HL-60/S4 treated with retinoic acid at 250 ng/mL for 4 days and 3 days (cell line): ENCODE measurements around the gene LHFPL6.

Source experiments
- in situ Hi-C: fragments of 300-500 bp; cut with MboI; formaldehyde crosslinking; loops from 2 replicates; pipeline ENCODE4 v1.7.0; 2022; ENCODE audit warnings: low sequenced_read_pairs

LHFPL6 gene

GRCh38 chr13:39521701-39522100 lies 81.3 kb downstream of the LHFPL6 start:
- in situ Hi-C loops = no loop called here

DNA sequence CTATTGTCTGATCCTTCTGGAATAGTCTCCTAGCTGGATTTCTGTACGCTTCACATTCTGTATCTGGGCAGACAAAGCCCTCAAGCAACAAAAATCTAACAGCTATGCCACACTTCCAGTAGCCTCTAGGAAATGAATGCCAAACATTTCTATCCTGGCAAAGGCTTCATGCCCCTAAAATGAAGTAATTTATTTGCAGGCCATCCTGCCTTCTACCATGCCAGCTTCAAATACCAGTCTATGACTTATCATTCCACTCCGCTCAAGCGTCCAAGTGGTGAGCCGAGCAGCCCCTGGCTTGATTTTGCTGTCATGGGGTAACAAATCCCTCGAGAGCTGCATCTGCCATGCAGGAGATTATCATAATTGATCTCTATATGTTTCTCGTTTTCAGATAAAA lies 86.9 kb downstream of the LHFPL6 start:
- in situ Hi-C loops = no loop called here

DNA sequence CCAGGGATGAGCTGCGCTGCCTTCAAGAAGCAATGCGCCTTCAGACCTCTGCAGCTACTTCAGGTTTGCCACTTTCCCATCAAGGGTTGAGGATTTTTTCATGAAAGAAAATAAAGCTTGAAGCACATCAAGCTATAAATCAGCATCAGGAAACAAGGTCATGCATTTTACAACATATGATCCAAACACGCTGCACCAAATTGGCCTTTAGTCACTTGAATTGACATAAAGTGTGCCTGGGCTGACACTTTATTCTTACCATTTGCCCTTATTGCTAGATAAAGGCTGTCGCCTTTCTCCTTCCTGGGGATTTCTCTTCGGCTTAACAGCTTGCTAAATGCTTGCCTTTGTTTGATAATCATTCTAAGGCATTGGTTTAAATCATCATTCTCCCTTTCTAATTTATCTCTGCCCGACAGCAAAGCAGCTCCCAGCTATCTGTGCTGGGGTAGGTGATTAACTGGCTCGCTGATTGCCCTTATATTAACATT lies 87.7 kb downstream of the LHFPL6 start:
- in situ Hi-C loops = no loop called here

- in situ Hi-C loops = no loop called here
Observed at GRCh38 chr13:39512687-39513086, 90.3 kb downstream of the LHFPL6 start.

DNA sequence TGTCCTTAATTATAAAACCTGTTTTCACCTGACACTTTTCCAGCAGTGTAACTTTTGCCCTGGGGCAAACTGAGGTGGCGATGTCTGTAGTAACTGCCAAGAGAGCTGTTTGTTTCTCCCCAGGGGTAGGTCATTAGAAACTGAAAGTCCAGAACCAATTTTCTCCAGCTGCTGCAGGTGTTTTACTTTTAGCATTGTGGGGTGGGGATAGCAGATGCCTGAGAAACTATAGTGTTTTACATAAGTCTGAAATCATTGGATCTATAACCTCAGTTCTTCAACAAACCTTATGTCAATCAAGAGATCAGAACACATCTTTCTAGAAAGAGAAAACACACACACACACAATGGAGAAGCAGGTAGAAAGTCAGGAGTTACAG lies 92.7 kb downstream of the LHFPL6 start:
- in situ Hi-C loops = no loop called here

DNA sequence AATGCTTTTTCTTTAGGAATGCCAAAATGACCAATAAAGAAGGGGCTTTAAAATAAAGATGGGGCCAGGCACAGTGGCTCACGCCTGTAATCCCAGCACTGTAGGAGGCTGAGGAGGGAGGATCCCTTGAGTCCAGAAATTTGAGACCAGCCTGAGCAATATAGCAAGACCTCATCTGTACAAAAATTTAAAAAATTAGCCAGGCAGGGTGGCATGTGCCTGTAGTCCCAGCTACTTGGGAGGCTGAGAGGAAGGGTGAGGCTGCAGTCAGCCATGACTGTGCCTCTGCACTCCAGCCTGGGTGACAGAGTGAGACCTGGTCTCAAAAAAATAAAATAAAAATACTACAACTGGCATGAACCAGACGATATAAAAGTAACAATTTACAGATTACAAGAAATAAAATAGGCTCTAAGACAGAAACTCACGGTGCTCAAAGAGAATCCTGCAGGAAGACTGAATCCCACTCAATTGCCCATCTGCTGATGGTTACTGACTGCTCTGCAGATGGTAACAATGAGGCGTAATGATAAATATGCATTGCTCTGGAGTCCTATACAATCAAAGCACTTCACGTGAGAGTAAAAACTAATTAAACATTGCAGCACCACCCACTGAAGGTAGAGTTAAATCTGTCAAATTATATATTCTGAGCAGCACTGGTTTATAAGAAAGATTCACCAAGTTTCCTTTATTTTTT lies 93.2 kb downstream of the LHFPL6 start:
- in situ Hi-C loops = no loop called here

DNA sequence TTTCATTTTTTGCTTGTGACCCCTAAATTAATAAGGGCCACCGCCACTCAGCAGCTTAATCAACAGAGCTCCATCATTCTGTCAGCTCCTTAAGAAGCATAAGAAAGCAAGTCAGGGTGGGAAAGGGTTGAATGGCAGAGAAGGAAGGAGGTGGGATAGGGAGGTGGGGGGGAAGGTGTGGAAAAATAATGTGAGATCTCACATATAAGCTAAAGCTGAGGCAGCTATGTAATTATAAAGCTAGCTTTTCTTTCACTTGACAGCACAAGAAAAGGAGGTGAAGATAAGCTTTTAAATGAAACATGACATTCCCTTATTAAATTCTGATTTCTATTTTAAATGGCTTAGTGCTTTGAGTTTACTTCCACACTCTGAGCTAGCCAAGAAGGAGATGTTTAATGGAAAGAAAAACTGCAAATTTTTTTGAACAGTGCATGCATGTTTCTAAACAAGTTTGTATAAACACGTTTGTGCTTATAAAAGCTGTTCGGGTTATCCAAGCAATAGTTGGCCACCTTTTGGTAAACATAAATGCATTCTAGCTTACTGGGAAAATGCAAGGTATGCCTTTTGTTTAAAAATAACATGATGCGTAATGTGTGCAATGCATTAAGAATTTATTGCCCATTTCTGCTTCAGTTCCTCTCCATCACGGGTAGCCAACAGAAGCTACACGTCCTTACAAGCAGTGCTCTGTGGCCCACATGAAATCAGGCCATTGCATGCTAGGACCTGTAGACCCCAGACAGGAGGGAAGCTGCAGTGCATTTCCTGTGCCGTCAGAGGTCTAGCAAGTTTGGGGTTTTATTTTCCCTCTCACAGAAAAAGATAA lies 96.2 kb downstream of the LHFPL6 start:
- in situ Hi-C loops = no loop called here

DNA sequence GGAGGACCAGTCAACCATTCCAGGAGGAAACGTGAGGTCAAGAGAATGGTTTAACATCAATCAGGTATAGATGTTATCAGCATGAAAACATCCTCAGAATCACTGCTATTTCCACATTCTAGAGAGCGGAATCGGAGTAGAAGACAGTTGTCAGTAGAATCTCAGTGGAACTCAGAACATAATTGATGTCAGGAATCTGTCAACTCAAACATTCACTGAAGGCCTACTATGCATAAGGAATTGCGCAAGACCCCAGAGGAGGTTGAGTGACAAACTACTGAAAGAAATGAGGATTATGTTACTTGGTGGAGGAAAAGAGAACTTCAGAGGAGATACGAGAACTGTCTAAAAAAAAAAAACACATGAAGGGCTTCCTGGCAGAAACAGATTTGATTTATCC lies 97.8 kb downstream of the LHFPL6 start:
- in situ Hi-C loops = no loop called here

DNA sequence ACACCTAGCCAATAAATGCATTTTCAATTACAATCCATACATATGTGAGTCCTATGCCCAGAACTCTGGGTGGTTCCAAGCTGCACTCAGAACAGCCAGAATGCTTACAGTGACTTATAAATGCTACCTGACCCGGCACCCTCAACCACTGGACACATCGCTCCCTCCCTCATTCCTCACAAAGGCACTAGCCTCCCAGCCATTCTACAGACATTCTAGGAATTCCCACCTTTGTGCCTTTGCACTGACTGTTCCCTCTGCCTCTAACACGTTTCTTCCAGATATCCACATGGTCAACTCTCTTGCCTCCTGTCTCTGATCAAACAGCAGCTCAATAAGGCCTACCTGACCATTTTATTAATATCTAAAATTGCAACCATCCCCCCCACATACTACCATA lies 99.9 kb downstream of the LHFPL6 start:
- in situ Hi-C loops = no loop called here

DNA sequence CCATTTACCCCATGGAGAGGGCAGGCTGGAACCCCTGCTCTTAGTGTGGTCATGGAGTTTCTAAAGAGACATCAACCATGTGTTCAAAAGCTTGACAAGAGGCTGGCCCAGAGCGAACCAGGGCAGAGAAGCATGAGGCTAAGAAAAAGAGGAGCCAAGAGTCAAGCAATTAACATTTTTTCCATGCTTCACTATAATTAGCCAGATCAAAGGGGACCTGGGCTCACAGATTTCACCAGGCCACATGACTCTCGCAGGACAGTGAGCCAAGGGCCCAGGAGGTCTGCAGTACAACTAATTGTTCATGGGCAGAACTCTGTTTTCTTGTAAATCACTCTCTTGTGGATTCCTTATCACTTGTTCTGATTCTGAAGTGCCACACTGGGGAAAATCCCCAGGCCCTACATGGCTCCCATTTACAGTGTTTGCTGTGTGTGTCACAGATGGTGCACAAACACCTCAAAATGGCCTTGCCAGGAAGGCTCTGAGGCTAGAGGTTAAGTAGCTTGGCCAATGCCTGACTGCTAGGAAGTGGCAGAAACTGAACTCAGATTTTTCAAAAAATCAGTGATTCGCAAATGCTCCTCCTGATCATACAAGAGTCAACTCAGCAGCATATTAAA lies 101.2 kb downstream of the LHFPL6 start:
- in situ Hi-C loops = no loop called here

- in situ Hi-C loops = no loop called here
Observed at GRCh38 chr13:39499604-39500003, 103.4 kb downstream of the LHFPL6 start.

GRCh38 chr13:39498471-39499114 lies 104.4 kb downstream of the LHFPL6 start:
- in situ Hi-C loops = no loop called here

DNA sequence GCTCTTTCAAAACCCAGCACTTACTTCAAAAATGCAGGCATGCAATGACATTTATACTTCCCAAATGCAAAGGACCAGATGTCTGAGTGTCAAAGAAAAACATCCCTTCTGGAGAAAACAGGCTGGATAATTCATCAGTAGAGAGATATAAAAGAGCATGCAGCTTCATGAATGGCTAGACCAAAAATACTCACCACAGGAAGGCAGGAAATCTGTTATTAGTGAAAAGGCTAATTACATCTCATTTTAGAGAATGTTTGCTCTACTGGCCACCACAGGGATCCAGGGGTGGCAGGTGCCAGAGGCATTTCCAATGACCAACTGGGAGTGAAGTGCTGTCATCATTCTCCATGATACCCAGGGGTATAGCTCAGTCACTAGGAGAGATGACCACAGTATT lies 106.5 kb downstream of the LHFPL6 start:
- in situ Hi-C loops = no loop called here

GRCh38 chr13:39494633-39495032 lies 108.4 kb downstream of the LHFPL6 start:
- in situ Hi-C loops = no loop called here

DNA sequence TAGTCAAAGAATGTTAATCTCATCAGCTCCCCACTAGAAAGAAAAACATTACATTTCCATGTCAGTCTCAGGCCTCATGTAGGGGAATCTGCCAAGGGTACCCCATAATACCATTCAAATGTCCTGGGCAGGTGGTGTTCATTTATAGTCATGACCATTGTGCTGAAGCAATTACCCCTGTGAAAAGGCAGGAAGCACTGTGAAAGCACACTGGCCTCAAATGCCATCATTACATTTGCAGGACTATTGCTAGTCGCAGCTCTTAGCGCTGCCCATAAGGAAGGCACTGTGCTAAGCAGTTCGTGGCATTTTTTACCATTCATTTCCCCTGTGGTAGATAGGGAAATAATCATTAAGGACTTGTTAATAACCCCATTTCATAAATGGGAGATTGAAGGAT lies 109.0 kb downstream of the LHFPL6 start:
- in situ Hi-C loops = no loop called here

GRCh38 chr13:39490136-39490535 lies 112.9 kb downstream of the LHFPL6 start:
- in situ Hi-C loops = no loop called here

DNA sequence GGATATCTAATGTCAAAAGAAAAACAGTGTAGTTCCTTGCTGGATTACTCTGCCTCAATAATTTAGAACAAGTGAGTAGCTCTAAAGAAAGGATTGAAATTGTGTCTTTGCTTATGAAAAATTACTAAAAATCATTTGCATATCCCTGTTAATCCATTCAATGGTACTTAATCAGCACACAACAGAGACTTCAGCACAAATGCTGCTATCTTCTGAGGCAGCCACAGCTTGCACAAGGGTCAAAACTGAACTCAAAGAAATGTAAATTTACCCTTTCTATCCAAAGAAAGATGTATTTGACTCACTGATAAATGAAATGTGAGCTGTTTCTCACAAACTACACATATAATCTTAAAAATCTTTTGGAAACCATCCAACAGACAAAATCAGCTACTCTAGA lies 116.2 kb downstream of the LHFPL6 start:
- in situ Hi-C loops = no loop called here

DNA sequence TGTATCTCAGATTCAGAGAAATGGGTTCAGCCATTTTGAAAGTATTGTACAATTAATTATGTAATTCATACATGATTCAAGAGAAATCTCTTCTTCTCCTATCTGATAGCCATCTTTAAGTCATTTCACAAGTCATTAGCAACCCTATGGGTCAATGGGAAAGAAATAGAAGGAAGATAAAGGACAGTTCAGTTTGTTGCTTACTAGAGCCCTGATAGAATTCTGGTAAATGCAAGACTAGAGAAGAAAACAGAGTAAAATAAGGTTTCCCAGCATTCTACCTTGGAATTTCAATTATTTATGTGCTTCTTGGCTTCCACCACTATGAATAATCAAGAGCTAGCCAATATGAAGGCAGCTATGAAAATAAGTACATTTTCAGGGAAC lies 117.7 kb downstream of the LHFPL6 start:
- in situ Hi-C loops = no loop called here

DNA sequence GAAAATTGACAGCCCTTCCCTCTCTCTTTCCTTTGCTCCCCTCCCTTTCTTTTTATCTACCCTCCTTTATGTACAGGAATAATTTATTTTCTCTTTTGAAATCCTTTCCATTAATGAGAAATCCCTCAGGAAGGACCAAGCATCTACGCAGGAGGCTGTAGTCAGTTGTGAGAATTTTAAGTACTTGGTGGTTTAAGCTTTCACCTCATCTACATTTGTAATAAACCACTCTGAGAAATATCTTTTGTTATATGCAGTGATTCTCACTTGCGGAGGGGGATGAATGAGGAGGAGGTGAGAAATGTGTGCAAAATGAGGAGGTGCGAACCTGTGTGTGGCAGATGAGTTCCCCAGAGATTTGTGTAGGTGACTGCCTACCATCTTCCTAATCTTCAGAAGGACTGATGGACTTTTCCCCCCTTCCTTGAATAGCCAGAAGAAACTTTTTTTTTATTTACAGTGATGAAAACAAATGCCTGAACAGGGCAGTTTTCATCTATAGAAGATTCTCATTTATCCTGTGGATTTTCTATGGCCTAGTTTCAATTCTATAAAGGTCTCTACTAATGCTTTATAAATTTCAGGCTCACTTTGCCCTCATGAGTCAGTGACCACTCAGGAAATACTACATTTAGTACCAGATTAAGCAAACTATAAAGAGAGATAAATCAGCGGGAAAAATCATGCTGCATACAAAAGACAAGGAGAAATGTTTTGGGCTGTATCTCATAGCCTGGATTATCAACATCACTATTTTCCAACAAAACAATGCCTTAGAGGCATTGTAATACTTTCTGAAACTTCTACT lies 118.3 kb downstream of the LHFPL6 start:
- in situ Hi-C loops = no loop called here

GRCh38 chr13:39483326-39483725 lies 119.7 kb downstream of the LHFPL6 start:
- in situ Hi-C loops = no loop called here

GRCh38 chr13:39481491-39481890 lies 121.5 kb downstream of the LHFPL6 start:
- in situ Hi-C loops = no loop called here
